Measurements from ENCODE around the gene NDST4.

DNA sequence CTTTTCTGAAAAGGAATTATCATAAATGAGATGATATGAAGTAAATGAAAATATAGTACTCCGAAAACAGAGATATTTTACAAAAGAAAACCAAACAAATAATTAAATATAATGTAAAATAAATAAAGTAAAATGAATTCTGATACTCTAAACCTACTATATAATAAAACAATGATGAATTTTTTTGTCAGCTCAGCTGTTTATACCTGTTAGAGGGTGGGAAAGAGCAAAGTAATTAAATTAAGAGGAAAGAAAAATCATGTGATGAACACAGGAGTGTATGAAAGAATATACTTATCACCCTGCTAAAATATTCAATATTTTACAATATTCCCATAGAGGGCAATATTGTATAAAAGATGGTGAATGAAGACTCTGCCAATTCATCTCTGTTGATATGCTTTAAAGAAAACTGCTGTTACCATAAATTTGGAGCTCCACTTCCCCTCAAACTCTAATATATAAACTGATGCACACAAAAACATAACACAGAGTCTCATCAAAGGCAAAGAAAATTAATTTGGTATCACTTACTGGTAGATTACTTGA lies 6.5 kb upstream of the NDST4 start:
- TF ChIP-seq CTCF (IDR thresholded peaks at IDR 0.05; ENCODE audit: low read depth, low read length, poor library complexity, severe bottlenecking) (peak; percentile 21), EZH2phosphoT487 (IDR thresholded peaks at IDR 0.05; ENCODE audit: borderline replicate concordance, low read length) (no peak)

All from DOHH2 (cell line).